GM23248 (cell line): ENCODE results near the gene PPARGC1A. TPM values are rescaled to one million over a fixed set of nuclear protein-coding genes. Genes with fewer than 3 reads are reported as not detected.

Experiments used
- DNase-seq: peaks from one replicate; pipeline ENCODE4 v3.0.0-alpha.2; 2015
- H2AFZ ChIP-seq: fragments of 200-600 bp; sonication (generic); 2 replicates; pipeline ENCODE4 v1.6.1; 2016; ENCODE audit warnings: antibody characterized with exemption
- H3F3A ChIP-seq: fragments of 200-600 bp; sonication (generic); 2 replicates; pipeline ENCODE4 v1.6.1; 2016; ENCODE audit warnings: mild to moderate bottlenecking, antibody characterized with exemption, mixed run types; ENCODE audit not compliant: insufficient read depth
- H3K27ac ChIP-seq: fragments of 200-600 bp; sonication (generic); 2 replicates; pipeline ENCODE4 v1.5.1; 2016; ENCODE audit warnings: mild to moderate bottlenecking
- H3K27me3 ChIP-seq: fragments of 200-600 bp; sonication (generic); replicated peaks from 2 replicates; pipeline ENCODE4 v1.6.1; 2016; ENCODE audit warnings: mild to moderate bottlenecking; ENCODE audit not compliant: insufficient read depth
- H3K36me3 ChIP-seq: fragments of 200-600 bp; sonication (generic); 2 replicates; pipeline ENCODE4 v1.6.1; 2016; ENCODE audit warnings: low read depth, mild to moderate bottlenecking
- H3K4me1 ChIP-seq: fragments of 200-600 bp; sonication (generic); 2 replicates; pipeline ENCODE4 v1.6.1; 2016; ENCODE audit warnings: mild to moderate bottlenecking; ENCODE audit not compliant: insufficient read depth
- H3K4me2 ChIP-seq: fragments of 200-600 bp; sonication (generic); one replicate; pipeline ENCODE4 v1.6.1; 2016; ENCODE audit warnings: mild to moderate bottlenecking; ENCODE audit not compliant: unreplicated experiment
- H3K4me3 ChIP-seq: fragments of 200-600 bp; sonication (generic); 2 replicates; pipeline ENCODE4 v1.5.1; 2016; ENCODE audit warnings: mild to moderate bottlenecking
- H3K79me2 ChIP-seq: fragments of 200-600 bp; sonication (generic); 2 replicates; pipeline ENCODE4 v1.6.1; 2016; ENCODE audit warnings: mild to moderate bottlenecking; ENCODE audit not compliant: insufficient read depth
- H3K9ac ChIP-seq: fragments of 200-600 bp; sonication (generic); 2 replicates; pipeline ENCODE4 v1.6.1; 2016; ENCODE audit warnings: mild to moderate bottlenecking
- H3K9me2 ChIP-seq: fragments of 200-600 bp; sonication (generic); 2 replicates; pipeline ENCODE4 v1.6.1; 2016; ENCODE audit warnings: mixed run types, mild to moderate bottlenecking, moderate library complexity; ENCODE audit not compliant: insufficient read depth
- H3K9me3 ChIP-seq: fragments of 200-600 bp; sonication (generic); one replicate; pipeline ENCODE4 v1.6.1; 2017; ENCODE audit warnings: low read depth
- H4K20me1 ChIP-seq: fragments of 200-600 bp; sonication (generic); 2 replicates; pipeline ENCODE4 v1.6.0; 2016; ENCODE audit not compliant: insufficient read depth
- EZH2 ChIP-seq: fragments of 200-600 bp; sonication (generic); IDR thresholded peaks from 2 replicates; pipeline ENCODE4 v1.6.1; 2018; ENCODE audit warnings: antibody characterized with exemption, mild to moderate bottlenecking; ENCODE audit not compliant: insufficient read depth, poor library complexity, severe bottlenecking
- EZH2phosphoT487 ChIP-seq: fragments of 200-600 bp; sonication (generic); IDR thresholded peaks from 2 replicates; pipeline ENCODE4 v1.6.1; 2018; ENCODE audit warnings: antibody characterized with exemption, moderate library complexity, mild to moderate bottlenecking, low read depth; ENCODE audit not compliant: insufficient read depth
- WGBS, 2 experiments: methylation state at CpG; one replicate each; pipeline ENCODE4 v1.1.6; 2015 to 2017; ENCODE audit warnings: low lambda C conversion rate in 2 of 2, low coverage in 1 of 2; ENCODE audit errors: missing lambda C conversion rate in 2 of 2; 5-methylcytosine and 5-hydroxymethylcytosine counted together
- in situ Hi-C: fragments of 300-500 bp; cut with MboI; formaldehyde crosslinking; loops from 2 replicates; pipeline ENCODE4 v1.15.0; 2020
- polyA plus RNA-seq: library from polyadenylated mRNA; unstranded; fragments of >200 nt; fragmentation: Nextera tagmentation; extraction: Ambion mirVana; gene quantifications from 2 replicates; pipeline ENCODE4 v1.2.1, GENCODE V29; 2016
- total RNA-seq: library from RNA; depleted of rRNA; stranded (reverse); fragments of >200 nt; shearing (Covaris generic); gene quantifications from 2 replicates; pipeline ENCODE4 v1.2.3, GENCODE V29; 2014

The PPARGC1A gene
- total and polyA plus RNA-seq, 2 experiments from 2014 or later, result not detected

DNA sequence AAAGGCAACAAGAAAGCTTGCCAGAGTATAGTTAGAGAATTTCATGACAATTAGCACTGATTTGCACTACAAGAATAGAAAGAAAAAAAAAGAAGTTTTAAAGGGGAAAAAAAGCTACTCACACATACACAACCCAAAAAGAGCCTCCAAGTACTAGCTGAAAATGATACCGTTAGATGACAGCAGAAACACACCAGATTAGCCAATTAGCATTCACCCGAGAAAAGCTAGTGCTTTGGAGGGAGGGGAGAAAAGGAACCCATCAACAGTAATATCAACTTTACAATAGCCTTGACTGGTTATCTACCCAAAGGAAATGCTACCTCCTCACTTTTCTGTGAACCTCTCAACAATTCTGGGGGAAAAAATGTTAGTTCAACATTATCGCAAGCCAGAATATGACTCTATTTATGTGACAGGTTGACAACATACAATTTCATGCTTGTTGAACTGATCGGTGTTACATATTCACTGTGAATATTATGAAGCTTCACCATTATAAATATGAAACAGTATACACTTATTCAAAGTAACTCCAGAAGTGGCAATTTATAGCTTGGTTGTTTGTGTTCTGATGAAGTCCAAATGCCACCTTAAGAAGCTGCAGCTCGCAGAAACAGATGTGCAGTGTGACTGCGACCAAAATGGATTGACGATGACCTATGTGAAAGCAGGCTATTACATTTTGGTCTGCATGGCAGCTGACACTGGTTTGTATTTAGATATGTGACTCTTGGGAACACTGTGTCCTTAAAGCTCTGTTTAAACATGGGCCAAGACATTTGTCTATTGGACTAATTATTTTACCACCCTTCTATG, 15.9 kb downstream of the PPARGC1A start:
- H3K9me3 ChIP-seq, result no peaks in the 10 kb centered on the region
- no peaks in the 10 kb centered on the region for H4K20me1 ChIP-seq
- no peaks in the 10 kb centered on the region for H3K36me3 ChIP-seq
- H3K9ac ChIP-seq, result no peak overlapping the region
- in situ Hi-C loops, result no loop called here
- no peaks in the 10 kb centered on the region for H3K79me2 ChIP-seq
- no peak overlapping the region for H2AFZ ChIP-seq
- H3K4me2 ChIP-seq, result no peak overlapping the region
- no peak overlapping the region for H3K27ac ChIP-seq
- no peak overlapping the region for H3K4me3 ChIP-seq
- no peak for DNase-seq
- peaks cover 4% of the 10 kb centered on the region for H3K27me3 ChIP-seq
- H3K9me2 ChIP-seq, result no peaks in the 10 kb centered on the region
- no peaks in the 10 kb centered on the region for H3F3A ChIP-seq
- 62 to 64% methylated on average over 7 of the region's 7 CpGs for WGBS, 2 experiments
- TF ChIP-seq EZH2phosphoT487 (no peak), EZH2 (no peak)
- no peaks in the 10 kb centered on the region for H3K4me1 ChIP-seq

DNA sequence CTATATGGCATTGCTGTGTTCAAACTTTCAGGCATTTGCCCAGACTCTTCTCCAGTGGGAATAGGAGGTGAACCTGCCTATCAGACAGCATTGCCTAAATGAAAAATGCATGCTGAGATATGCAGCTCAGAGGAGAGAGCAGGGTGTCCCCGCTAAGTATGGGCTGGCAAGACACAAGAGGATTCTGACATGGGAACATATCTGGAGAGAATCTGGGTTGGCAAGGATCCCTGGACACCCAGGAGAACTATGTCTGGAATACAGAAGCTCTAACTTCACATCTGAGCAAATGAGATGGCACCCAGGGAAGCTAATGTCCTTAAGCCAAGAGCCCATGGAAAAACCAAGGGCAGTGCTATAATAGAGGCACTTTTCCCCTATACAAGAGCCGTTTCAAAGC, 18.4 kb downstream of the PPARGC1A start:
- no peak overlapping the region for H3K4me3 ChIP-seq
- no peak overlapping the region for H3K9ac ChIP-seq
- H3K4me2 ChIP-seq, result no peak overlapping the region
- H3K4me1 ChIP-seq, result no peaks in the 10 kb centered on the region
- H2AFZ ChIP-seq, result no peak overlapping the region
- no peaks in the 10 kb centered on the region for H4K20me1 ChIP-seq
- WGBS, 2 experiments, result 5 to 14% methylated on average over 2 of the region's 2 CpGs
- H3K9me2 ChIP-seq, result no peaks in the 10 kb centered on the region
- no peaks in the 10 kb centered on the region for H3K36me3 ChIP-seq
- DNase-seq, result no peak
- no peak overlapping the region for H3K27ac ChIP-seq
- TF ChIP-seq EZH2 (no peak), EZH2phosphoT487 (no peak)
- no peaks in the 10 kb centered on the region; the same call in none of the 2 replicates for H3K27me3 ChIP-seq
- no peaks in the 10 kb centered on the region for H3F3A ChIP-seq
- no peaks in the 10 kb centered on the region for H3K79me2 ChIP-seq
- in situ Hi-C loops, result no loop called here
- H3K9me3 ChIP-seq, result no peaks in the 10 kb centered on the region

DNA sequence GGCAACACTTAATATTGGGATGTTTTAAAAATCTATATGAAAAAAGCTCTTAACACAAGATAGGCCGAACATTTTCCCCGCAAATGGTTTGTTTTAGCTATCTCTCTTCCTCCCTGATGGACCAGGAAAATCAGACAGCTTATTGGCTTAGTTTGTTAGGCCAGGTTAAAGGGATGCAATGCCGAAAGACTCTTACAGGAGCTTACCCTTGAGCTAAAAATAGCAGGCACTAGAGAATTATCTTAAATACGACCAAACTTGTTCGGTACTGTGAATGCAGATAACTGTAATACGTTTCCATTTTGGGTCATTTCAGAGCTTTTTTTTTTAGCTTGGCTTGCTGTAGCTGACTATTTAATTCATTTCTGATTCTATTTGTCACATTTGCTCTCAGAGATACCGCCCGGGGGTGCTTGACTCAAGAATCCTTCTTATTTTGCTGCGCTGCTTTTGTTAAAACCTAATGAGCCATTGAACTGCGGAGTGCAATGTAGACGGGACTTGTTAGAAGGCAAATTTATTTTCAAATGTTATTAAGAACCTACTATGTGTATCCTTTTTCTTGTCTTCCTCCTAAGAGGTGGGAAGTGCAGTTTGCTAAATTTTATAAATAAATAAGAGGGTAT, 23.3 kb downstream of the PPARGC1A start:
- Histone ChIP-seq H3K4me3 (no peak overlapping the region), H3K4me2 (no peak overlapping the region), H4K20me1 (no peaks in the 10 kb centered on the region), H3K27me3 (no peaks in the 10 kb centered on the region), H3K9ac (no peak overlapping the region), H3F3A (no peaks in the 10 kb centered on the region), H3K36me3 (no peaks in the 10 kb centered on the region), H3K9me2 (no peaks in the 10 kb centered on the region), H3K79me2 (no peaks in the 10 kb centered on the region), H3K9me3 (no peaks in the 10 kb centered on the region), H3K4me1 (no peaks in the 10 kb centered on the region), H3K27ac (no peak overlapping the region), H2AFZ (no peak overlapping the region)
- in situ Hi-C loops, result loop anchor here (10.0 kb wide), 1 partner anchor 548 kb away; no protein-coding TSS in a partner anchor
- whole genome bisulfite sequencing, 2 experiments, result 76 to 78% methylated on average over 11 of the region's 11 CpGs
- no peak for DNase-seq
- TF ChIP-seq EZH2phosphoT487 (no peak), EZH2 (no peak)

DNA sequence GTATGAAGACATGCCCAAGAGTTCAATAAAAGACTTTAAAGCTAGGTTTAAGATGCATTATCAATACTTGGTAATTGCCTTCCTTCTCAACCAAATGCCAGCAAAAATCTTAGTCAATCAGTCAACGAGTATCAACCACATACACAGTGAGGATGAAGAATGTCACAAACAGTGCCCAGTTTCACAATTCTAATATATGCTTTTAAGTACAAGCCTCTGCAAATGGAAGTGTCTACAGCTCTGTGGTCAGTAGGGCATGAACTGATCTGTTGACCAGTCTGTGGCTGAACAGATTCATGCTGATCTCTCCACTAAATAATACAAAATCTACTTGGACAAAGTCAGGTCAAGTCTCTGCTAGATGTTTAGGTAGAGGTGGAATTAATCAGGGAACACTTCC, 27.9 kb downstream of the PPARGC1A start:
- no peaks in the 10 kb centered on the region for H3K36me3 ChIP-seq
- H3K9me2 ChIP-seq, result no peaks in the 10 kb centered on the region
- H3F3A ChIP-seq, result no peaks in the 10 kb centered on the region
- no peak overlapping the region for H3K4me3 ChIP-seq
- H3K27ac ChIP-seq, result no peak overlapping the region
- no peaks in the 10 kb centered on the region for H3K27me3 ChIP-seq
- H4K20me1 ChIP-seq, result no peaks in the 10 kb centered on the region
- H3K9ac ChIP-seq, result no peak overlapping the region
- H2AFZ ChIP-seq, result no peak overlapping the region
- in situ Hi-C loops, result loop anchor here (10.0 kb wide), 1 partner anchor 553 kb away; no protein-coding TSS in a partner anchor
- no peaks in the 10 kb centered on the region for H3K79me2 ChIP-seq
- no peak overlapping the region for H3K4me2 ChIP-seq
- no peaks in the 10 kb centered on the region for H3K9me3 ChIP-seq
- DNase-seq, result no peak
- no peaks in the 10 kb centered on the region for H3K4me1 ChIP-seq
- WGBS, 2 experiments, result 15 to 26% methylated on average over 1 of the region's 1 CpG
- TF ChIP-seq EZH2phosphoT487 (no peak), EZH2 (no peak)
